Stimulated activated CD4-positive, alpha-beta T cell treated with anti-CD3 and anti-CD28 coated beads, Interleukin-4, amount 100 ng/mL, for 48 hours (primary cell): ENCODE results near the gene OSBP2.

Experiments used
- DNase-seq, 2 donors: peaks; one replicate each; pipeline ENCODE4 v3.0.0-alpha.2; 2020; ENCODE audit warnings: low read depth in 2 of 2

OSBP2 gene

DNA sequence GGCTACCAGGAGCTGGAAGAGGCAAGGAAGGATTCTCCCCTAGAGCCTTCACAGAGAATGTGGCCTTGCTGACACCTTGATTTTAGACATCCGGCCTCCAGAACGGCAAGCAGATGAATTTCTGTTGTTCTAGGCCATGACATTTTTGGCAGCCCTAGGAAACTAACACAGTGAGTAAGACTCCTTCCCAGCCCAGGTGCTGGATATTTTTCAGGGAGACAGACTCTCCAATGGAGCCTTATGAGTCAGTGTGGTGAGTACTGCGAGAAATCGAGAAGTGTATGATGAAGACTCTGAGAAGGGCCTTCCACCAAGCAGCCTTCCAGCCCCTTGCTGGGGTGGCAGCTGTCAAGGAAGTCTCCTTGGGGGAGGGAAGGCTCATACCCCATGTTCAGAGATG is 114.4 kb downstream of the OSBP2 start:
- DNase-seq: no peak

DNA sequence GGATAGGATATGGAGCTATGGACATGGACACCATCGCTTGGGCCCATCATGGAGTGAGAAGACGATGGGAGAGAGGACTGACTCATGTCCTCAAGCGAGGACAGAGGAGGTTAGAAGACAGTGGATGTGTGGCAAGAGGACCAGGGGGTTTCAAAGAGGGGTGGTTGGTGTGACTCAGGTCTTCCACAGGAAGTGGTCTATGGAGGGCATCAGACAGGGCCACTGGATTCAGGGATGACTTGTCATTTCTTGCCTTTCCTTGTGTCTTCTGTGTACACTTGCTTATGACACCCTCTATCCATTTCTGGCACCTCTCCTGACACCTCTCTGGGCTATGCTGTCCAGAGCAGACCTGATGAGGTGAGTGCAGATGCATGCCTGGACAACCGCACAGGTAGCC is 115.4 kb downstream of the OSBP2 start:
- no peak for DNase-seq

DNA sequence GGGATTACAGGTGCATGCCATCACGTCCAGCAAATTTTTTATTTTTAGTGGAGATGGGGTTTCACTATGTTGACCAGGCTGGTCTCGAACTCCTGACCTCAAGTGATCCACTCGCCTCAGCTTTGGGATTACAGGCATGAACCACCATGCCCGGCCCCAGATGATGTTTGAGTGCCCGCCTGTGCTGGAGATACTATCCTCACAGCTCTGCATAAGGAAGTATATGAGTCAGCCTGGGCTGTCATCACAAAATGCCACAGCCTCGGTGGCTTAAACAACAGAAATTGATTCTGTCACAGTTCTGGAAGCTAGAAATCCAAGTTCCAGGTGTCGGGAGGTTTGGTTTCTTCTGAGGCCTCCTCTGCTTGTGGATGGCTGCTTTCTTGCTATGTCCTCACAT is 119.3 kb downstream of the OSBP2 start:
- DNase-seq: no peak

DNA sequence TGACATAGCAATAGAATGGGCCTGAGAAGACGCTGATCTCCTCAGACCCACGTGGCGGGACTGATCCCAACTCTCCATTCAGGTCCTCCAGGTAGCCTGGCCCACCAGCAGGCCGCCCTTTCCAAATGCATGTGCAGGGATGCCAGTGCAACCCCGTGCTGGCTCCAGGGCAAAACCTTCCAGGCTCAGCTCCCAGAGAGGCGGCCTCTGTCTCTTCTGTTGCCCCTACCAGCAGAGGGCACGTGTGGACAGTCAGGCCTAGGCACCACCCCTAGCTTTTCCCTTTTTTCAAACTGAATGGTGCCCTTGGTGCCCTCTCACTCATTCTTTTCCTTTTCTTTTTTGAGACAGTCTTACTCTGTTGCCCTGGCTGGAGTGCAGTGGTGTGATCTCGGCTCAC is 121.7 kb downstream of the OSBP2 start:
- DNase-seq: no peak

DNA sequence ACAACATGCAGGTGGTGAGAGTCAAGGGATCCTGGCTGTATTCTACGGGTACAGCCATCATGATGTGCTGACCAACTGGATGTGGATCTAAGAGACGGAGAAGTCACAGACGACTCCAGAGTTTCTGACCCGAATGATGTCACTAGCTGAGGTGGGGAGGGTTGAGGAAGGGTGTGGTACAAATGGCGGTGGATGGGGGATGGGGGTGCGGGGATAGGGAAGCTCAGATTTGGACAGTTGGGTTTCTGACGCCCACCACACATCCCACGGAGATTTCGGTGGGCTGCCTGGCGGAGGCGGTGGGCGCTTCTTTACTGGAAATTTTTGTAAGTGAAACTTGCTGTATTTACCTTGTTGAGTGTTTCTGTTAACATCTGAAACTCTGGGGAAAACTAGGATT is 126.7 kb downstream of the OSBP2 start:
- DNase-seq: no peak

DNA sequence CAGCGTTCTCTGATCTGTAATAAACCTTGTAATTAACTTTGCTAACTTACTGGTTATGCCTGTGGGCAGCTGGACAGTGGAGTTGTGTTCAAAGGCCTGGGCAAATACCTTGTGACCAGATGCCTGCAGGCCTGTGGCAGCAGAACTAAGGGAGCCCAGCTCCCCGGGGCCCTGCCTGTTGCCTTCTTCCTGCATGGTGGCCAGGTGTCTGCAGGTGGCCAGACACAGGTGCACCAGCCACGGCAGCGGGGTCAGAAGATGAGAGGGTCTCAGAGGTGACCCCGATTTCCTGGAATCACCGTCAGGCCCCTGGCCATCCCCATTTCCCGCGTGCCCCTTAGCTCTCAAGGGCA is 127.2 kb downstream of the OSBP2 start:
- DNase-seq: no peak

DNA sequence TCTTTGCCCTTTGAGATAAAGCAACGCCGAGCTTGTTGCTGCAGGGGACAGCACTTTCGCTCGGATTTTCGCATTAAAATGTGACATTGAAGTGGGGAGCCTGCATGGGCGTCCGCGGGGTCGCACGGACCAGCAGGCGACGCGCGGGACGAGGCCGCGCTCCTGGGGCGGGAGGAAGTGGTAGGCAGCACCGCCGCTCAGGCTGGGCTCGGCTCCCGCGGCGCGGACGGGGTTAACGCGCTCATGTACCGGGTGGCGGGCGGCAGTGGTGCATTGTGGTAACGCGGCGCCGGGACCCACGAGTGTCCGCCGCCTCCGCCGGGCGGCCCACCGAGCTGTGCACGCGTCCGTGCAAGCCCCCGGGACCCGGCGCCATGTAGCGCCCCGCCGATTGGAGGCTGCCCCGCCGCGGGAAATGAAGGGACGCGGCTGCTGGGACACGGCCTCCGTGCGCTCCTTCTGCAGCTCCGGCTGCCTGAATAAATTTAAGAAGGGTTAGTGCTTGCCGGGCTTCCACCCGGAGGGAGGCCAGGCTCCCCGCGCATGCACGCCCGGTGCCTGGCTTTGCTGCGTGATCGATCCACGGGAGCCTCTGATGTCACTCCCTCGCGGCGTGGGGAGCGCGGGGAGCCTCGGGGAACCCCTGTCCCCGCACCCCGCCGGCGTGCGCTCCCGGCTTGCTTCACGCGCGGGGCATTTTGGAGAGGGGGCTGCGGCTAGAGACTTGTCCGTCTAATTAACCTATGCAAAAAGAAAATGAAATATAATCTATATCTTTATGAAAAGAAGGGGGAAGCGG is 127.7 kb downstream of the OSBP2 start:
- DNase-seq: no peak

DNA sequence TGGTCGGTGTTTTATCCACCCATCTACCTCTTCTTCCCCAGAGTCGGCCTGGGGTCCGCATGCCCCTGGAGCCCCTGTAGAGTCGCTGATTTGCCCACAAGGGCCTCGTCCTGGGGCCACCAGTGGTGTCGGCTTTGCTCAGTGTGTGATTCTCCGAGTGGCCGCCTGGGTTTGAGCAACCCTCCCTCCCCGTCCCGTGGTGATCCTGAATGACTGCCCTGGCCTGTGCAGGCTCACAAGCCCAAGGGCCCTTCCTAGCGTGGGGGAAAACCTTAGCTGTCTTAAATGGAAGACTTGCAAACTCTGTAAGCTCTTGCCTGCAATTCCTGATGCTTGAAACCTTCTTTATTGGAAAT is 128.3 kb downstream of the OSBP2 start:
- DNase-seq: no peak

DNA sequence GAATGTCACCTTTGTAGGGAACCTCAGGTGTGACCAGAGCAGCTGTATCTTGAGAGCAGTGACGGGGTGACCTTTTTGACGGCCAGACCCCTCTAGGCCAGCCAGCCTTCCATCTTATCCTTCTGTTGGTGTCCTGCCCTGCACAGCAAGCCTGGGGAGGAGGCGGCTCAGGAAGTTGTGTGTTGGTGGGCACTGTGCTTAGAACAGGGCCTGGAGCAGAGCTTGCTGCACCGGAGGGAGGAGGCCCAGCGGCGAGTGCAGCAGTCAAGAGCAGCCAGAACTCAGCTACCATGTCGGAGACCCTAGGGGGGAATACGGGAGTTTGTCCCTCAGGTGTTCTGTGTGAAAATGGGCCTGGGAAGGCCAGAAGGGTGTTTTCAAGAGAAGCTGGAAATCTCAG is 129.4 kb downstream of the OSBP2 start:
- no peak for DNase-seq

DNA sequence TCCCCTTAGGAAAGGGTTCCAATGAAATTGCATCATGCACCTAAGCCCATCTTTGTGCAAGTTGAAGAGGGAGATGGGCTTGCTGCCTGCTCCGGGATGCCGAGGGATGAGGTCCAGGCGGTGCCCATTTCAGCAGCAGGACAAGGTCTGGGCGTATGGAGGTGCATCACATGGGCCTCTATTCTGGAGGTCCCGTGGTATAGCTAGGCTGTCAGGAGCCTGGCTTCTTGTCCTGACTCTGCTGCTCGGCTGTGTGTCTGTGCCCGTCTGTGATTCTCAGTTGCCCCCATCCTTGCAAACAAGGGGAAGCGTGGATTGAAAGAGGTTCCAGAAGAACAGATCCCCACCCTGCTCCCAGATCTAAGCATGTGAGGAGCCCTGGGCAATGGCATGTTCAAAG is 130.0 kb downstream of the OSBP2 start:
- no peak for DNase-seq

DNA sequence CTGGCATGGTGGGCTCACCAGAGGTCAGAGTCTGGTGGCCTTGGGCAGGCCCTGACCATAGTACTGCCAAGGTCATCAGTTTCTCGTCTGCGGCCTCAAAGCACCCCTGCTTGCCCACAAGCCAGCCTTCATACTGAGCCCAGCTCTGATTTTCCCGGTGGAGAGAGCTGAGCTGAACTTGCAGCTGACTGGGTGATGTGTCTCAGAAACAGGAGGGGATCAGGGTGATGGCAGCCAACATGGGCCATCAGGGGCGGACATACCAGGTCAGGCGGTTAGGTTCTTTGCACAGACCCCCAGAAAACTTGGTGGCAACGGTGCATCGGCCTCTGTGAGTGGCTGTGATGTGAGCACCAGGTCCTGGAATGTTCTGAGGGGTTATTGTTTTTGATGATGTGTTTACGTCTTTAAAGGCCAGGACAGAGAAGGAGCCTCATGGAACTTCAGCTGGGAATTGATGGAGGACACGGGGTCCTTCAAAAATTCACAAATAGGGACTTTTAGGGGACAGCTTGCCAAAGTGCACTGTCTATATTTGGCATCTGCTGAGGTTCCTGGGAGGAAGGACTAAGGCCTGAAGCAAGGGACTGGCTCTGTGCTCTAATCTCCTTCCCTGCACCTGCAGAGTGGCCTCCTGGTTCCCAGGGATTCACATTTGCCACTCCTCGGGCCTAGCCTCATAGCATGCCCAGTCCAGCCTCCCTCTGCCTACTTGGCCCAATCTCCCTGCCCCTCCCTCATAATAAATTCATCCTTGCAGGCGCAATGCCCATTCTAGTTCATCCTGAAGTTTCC is 131.2 kb downstream of the OSBP2 start:
- DNase-seq: no peak

DNA sequence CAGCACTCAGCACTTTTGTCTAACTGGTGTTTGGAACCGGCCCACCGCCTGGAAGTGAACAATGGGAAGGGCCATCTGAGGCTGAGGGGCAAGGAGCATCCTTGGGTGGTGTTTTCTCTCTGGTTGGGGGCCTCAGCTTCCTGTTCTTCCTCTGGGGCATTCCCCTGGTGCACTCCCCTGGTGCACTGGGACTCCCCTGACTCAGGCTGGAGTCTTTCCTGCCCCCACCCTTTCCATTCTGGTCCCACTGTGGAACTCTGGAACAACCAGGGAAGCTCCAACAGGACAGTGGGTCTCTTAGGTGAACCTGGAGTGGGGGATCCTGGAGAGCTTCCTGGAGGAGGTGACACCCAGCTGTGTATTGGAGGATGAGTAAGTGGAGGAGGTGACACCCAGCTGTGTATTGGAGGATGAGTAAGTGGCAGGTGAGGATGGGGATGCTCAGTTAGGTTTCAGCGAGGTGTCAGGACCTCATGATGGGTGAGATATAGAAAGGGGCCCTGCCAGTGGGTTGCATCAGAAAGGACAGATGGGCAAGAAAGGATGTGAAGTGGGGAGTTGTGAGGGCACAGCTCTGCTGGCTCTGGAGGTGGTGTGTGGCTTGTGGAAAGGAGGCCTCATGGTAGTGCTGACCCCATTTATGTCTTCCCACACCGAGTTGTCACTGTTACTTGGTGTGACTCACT is 132.1 kb downstream of the OSBP2 start:
- DNase-seq: no peak

DNA sequence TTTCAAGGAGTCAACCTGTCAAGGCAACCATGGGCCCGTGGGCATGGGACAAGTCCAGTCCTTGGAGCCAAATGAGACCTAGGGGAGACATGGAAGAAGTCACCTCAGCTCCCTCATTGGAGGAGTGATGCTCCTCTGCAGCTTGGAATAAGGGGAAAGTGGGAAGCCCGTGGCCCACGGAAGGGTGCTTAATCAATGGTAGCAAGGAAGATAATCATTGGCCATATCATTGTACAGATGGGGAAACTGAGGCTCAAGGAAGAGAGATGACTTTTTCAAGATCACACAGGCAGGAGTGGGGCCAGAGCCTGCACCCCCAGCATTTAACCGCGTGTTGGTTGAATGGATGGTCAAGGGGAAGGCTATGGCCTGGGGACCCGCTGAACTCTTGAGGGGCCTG is 133.0 kb downstream of the OSBP2 start:
- DNase-seq: no peak

DNA sequence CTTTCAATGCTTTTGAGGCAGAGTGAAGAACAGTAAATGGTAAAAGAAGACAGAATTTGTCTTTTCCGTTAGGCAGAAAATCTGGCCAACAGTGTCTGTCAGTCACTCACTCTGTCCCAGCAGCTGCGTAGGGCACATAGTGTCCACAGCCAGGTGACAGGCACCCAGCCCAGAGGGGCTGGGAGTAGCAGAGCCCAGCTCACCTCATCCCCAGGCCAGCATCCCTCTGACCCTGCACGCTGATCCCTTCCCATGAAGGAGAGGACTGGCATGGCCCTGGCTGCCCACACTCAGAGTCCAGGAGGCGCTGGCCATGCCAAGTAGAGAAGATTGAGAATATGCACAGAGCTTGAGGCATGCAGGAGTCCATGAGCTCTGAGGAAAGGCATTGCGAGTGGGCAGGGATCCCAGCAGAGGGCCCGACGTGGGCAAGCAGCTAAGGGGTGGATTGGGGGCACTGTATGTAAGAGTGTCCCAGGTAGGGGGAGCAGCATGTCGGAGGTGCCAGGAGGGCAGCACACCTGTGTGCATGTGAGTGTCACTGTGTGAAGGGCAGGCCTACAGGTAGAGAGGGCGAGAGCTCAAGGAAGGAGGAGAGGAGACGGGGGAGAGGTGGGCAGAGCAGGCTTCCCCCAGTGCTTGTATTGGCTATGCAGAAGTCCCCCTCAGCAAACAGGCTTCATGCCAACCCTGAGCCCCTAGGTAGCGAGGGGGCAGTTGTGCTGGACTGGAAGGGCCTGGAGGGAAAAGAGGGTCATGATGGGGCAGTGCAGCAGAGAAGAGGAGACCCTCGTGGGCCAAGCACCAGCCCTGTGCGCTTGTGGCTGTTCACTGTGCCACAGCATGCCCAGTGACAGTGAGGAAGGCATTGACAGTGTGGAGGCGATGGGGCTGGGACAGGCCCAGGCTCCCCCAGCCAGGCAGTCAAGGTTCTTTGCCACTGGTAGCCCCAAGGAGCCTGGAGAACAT is 133.8 kb downstream of the OSBP2 start:
- no peak for DNase-seq

DNA sequence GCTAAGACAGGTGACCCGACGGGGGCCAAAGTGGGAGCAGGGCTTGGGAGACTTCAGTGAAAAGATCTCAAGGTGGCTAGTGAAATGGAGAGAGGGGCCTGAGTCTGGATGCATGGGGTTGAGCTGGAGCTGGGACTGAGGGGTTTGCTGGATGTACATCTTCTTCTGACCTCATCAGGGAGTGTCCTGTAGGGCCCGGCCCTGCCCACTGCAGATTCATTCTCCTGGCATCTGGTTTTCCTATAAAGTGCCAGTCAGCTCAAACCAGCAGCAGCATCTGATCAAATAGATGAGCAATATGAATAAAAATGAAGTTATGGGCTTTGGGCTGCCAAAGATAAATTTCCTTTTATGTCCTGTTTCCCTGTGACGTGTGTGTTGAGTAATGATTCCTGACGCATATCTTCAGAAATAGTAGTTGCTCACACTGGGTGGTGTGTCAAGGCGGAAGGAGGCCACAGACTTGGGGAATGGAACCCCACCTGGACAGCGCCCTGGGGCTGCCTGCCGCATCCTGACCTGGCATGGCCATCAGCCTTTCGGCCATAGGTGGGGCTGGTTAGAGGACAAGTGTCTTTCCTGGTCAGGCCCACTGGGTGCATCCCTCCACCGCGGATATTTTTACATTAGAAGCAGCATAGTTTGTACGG is 135.4 kb downstream of the OSBP2 start:
- DNase-seq: no peak

DNA sequence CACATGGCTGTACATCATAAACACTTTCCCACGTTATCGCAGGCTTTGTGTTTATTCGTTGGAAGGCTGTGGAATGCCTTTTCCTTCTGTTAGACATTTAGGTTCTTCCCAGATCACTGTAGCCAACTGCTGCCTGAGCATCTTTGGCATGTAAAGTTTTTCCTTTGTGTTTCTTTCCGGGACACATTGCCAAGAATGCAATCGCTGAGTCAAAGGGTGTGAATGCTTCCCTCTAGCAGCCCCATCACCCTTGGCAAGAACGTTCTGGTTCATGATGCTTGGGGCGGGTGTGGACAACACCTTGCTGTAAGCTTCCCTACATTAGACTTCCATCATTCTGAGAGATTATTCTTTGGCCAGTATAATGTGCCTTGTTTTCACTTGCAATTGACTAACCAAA is 136.2 kb downstream of the OSBP2 start:
- DNase-seq: no peak

DNA sequence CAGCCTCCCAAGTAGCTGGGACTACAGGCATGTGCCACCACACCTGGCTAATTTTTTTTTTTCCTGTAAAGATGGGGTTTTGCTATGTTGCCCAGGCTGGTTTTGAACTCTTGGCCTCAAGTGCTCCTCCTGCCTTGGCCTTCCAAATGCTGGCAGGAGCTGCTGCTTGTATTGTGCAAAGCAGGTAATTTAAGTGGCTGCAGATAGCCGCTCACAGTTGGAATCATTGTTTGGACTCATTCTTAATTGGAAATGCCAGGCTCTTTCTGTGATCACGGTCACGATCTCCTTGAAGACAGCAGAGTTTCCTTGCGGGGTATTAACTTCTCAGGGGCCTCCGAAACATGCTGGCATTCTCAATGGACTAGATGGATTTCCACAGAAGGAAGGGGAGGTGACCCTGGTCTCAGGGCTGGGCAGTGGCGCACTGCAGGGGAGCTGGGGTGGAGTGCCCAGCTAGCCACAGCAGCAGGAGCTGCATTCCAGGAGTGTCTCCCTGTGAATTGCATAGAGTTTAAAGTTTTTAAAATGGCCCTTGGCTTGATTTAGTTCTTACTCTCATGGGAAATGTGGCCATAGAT is 137.8 kb downstream of the OSBP2 start:
- no peak for DNase-seq

DNA sequence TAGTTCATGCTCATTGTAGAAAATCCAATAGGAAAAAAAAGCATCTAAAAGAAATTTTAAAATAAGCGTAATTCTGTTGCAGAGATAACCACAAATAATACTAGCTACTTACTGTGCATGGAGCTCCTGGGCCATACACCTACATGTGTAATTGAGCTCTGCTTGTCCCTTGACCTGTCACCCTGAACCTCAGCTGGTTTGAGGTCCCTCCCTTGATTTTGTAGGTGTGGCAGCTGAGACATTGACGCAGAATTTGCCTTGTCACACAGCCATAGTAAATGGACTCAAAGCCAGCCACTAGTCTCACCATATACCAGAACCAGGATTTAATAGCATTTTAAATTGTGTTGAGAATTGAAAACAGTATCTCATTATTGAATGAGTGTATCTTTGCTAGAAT is 138.6 kb downstream of the OSBP2 start:
- DNase-seq: no peak

DNA sequence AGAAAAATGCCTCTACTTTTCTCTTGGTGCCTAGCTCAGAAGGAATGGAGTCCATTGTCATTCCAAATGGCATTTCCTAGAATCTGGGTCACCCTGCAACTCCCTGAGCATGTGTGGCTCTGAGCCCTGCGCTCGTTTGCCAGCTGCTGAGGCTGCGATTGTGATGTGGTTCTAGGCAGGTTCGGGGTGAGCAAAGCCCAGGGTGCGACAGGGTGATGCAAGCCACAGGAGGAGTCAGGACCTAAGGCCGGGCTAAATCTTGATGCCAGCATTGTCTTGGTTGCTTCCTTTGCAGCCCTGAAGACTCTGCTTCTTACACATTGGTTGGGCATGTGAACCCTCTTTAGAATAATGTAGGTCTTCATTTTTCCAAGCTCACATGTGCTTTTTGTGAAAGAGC is 142.9 kb downstream of the OSBP2 start:
- no peak for DNase-seq

DNA sequence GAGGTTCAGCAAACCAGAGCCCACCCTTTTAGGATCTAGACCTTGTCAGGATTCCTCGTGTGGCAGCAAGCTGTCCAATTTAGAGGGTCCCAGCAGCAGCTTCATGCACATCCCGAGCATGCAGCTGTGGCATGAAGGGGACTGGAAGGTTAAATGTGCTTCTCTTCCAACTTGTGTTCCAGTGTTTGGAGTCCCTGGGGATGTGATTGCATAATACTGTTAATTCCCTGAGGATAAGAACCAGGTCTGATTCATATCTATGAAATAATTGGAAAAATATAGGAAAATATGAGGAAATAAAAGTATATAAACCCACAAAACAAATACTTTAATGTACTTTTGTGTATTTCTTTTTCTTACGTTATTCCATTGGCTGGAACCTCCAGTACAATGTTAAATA is 143.4 kb downstream of the OSBP2 start:
- DNase-seq: no peak

DNA sequence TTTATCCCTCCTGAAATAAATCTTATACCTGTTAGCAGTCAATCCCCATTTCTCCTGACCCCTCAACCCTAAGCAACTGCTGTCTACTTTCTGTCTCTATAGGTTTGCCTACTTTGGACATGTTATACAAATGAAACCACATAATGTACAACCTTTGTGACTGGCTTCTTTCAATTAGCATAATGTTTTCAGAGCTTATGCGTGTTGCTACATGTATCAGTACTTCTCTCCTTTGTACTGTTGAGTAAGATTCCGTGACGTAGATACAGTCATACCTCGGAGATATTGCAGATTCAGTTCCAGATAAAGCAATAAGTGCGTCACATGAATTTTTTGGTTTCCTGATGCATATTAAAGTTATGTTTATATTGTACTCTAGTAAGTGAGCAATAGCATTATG is 146.6 kb downstream of the OSBP2 start:
- DNase-seq: no peak
